ENCODE measurements around the gene LRTM2. TPM values are rescaled to one million over a fixed set of nuclear protein-coding genes. Genes with fewer than 3 reads are reported as not detected.

Gene LRTM2
- total RNA-seq, 3 donors from 2014 or later: not detected

- peak; percentile 37 for ATAC-seq
Measured at GRCh38 chr12:1811281-1811947, 9.0 kb upstream of the LRTM2 start.

GRCh38 chr12:1811948-1812291 lies 8.4 kb upstream of the LRTM2 start:
- Histone ChIP-seq H3K36me3 (ENCODE audit: low read depth) (no peaks in the 10 kb centered on the region), H3K4me3 (no peak overlapping the region), H3K9me3 (no peaks in the 10 kb centered on the region), H3K4me1 (ENCODE audit: low read depth) (no peaks in the 10 kb centered on the region)
- intact Hi-C loops (cut with DNase I, micrococcal nuclease): no loop called here
- TF ChIP-seq CTCF (IDR thresholded peaks at IDR 0.05): no peak
- no peak for ATAC-seq
- DNase-seq: no peak

More at GRCh38 chr12:1811281-1811947, 9.0 kb upstream of the LRTM2 start:
- Histone ChIP-seq H3K9me3 (no peaks in the 10 kb centered on the region), H3K4me3 (no peak overlapping the region), H3K4me1 (ENCODE audit: low read depth) (no peaks in the 10 kb centered on the region), H3K36me3 (ENCODE audit: low read depth) (no peaks in the 10 kb centered on the region)
- intact Hi-C loops (cut with DNase I, micrococcal nuclease): no loop called here
- no peak for TF ChIP-seq CTCF (IDR thresholded peaks at IDR 0.05)
- DNase-seq: peak in 1 of 3 donors; percentile 51

GRCh38 chr12:1812650-1813302 lies 7.6 kb upstream of the LRTM2 start:
- TF ChIP-seq CTCF (IDR thresholded peaks at IDR 0.05): no peak
- no peaks in the 10 kb centered on the region for H3K9me3 ChIP-seq
- no peaks in the 10 kb centered on the region for H3K4me1 ChIP-seq (ENCODE audit: low read depth)
- no peak overlapping the region for H3K4me3 ChIP-seq
- ATAC-seq (peak; percentile 52), DNase-seq (peak in 1 of 3 donors; percentile 34)
- intact Hi-C loops (cut with DNase I, micrococcal nuclease): no loop called here
- no peaks in the 10 kb centered on the region for H3K36me3 ChIP-seq (ENCODE audit: low read depth)

GRCh38 chr12:1814266-1814665 lies 6.1 kb upstream of the LRTM2 start:
- Histone ChIP-seq H3K4me3 (no peak overlapping the region), H3K36me3 (ENCODE audit: low read depth) (no peaks in the 10 kb centered on the region), H3K4me1 (ENCODE audit: low read depth) (no peaks in the 10 kb centered on the region), H3K9me3 (no peaks in the 10 kb centered on the region)
- ATAC-seq (no peak), DNase-seq (no peak)
- TF ChIP-seq CTCF (IDR thresholded peaks at IDR 0.05): no peak
- intact Hi-C loops (cut with DNase I, micrococcal nuclease): no loop called here

GRCh38 chr12:1815108-1815507 lies 5.3 kb upstream of the LRTM2 start:
- ATAC-seq (no peak), DNase-seq (no peak)
- intact Hi-C loops (cut with DNase I, micrococcal nuclease): no loop called here
- H3K36me3 ChIP-seq (ENCODE audit: low read depth): no peaks in the 10 kb centered on the region
- no peaks in the 10 kb centered on the region for H3K4me1 ChIP-seq (ENCODE audit: low read depth)
- no peaks in the 10 kb centered on the region for H3K9me3 ChIP-seq
- H3K4me3 ChIP-seq: no peak overlapping the region
- TF ChIP-seq CTCF (IDR thresholded peaks at IDR 0.05): no peak
